ENCODE results near the gene WDR55.

GRCh38 chr5:140632366-140633020 is 32.2 kb upstream of the WDR55 start:
- TF ChIP-seq ZBTB40 (IDR thresholded peaks at IDR 0.05; ENCODE audit: borderline replicate concordance) (no peak), CEBPB (IDR thresholded peaks at IDR 0.05; ENCODE audit: borderline replicate concordance in 1 of 2, low read depth in 2 of 2, low read length in 2 of 2) (no peak), CTCF (IDR thresholded peaks at IDR 0.05 in 2 of 3, conservative IDR thresholded peaks at IDR 0.05 in 1 of 3; ENCODE audit: control insufficient read depth in 2 of 3, extremely low read depth in 1 of 3, insufficient read depth in 1 of 3, low read depth in 3 of 3, low read length in 3 of 3) (no peak), E2F4 (IDR thresholded peaks at IDR 0.05; ENCODE audit: low read depth, low read length) (no peak), POLR2A (IDR thresholded peaks at IDR 0.05; ENCODE audit: low read depth, low read length) (no peak; the same call in 1 of the 2 replicates), WRNIP1 (IDR thresholded peaks at IDR 0.05; ENCODE audit: borderline replicate concordance, low read depth, low read length) (no peak), ZZZ3 (IDR thresholded peaks at IDR 0.05; ENCODE audit: control insufficient read depth, insufficient read length, low read depth) (no peak), POLR2AphosphoS2 (IDR thresholded peaks at IDR 0.05; ENCODE audit: low read depth, low read length) (no peak)

All from GM12878 (cell line).